HEK293 (cell line): ENCODE data around the gene PEX14.
A peak's percentile ranks its signal among the peaks of the same experiment; 100 is the strongest.

Source experiments
- AEBP2 ChIP-seq: fragments of 450-650 bp; formaldehyde crosslinking; IDR thresholded peaks from 2 replicates; pipeline ENCODE4 v1.5.1; 2016; ENCODE audit warnings: missing biosample characterization, missing genetic modification characterization, borderline replicate concordance
- HOXC10 ChIP-seq: sonication (generic); formaldehyde crosslinking; IDR thresholded peaks from 2 replicates; pipeline ENCODE4 v1.8.1; 2023; ENCODE audit warnings: mild to moderate bottlenecking, missing genetic modification reagents
- PRDM4 ChIP-seq: fragments of 450-650 bp; formaldehyde crosslinking; IDR thresholded peaks from 2 replicates; pipeline ENCODE4 v1.5.1; 2017; ENCODE audit warnings: missing biosample characterization, missing genetic modification characterization
- SALL2 ChIP-seq: fragments of 450-650 bp; formaldehyde crosslinking; IDR thresholded peaks from 2 replicates; pipeline ENCODE4 v1.5.0; 2017; ENCODE audit warnings: missing biosample characterization, mild to moderate bottlenecking, missing genetic modification characterization, borderline replicate concordance
- SP3 ChIP-seq: fragments of 450-650 bp; formaldehyde crosslinking; IDR thresholded peaks from 2 replicates; pipeline ENCODE4 v1.5.1; 2016; ENCODE audit warnings: missing biosample characterization, missing genetic modification characterization
- TCF7L2 ChIP-seq: IDR thresholded peaks from 2 replicates; pipeline ENCODE4 v1.6.1; 2011; ENCODE audit warnings: low read depth, mild to moderate bottlenecking, inconsistent platforms, low read length, moderate library complexity, borderline replicate concordance
- ZBTB10 ChIP-seq: fragments of 450-650 bp; formaldehyde crosslinking; IDR thresholded peaks from 2 replicates; pipeline ENCODE4 v1.5.1; 2016; ENCODE audit warnings: missing biosample characterization, missing genetic modification characterization
- ZBTB7A ChIP-seq: fragments of 450-650 bp; formaldehyde crosslinking; IDR thresholded peaks from 2 replicates; pipeline ENCODE4 v1.5.1; 2016; ENCODE audit warnings: low read depth, missing biosample characterization, missing genetic modification characterization
- ZFHX2 ChIP-seq: fragments of 450-650 bp; formaldehyde crosslinking; conservative IDR thresholded peaks from 2 replicates; pipeline ENCODE4 v1.5.1; 2016; ENCODE audit warnings: missing biosample characterization, missing genetic modification characterization
- ZFP41 ChIP-seq: fragments of 450-650 bp; formaldehyde crosslinking; IDR thresholded peaks from 2 replicates; pipeline ENCODE4 v1.5.1; 2016; ENCODE audit warnings: missing biosample characterization, missing genetic modification characterization, borderline replicate concordance
- ZFP69B ChIP-seq: fragments of 450-650 bp; formaldehyde crosslinking; IDR thresholded peaks from 2 replicates; pipeline ENCODE4 v1.5.1; 2016; ENCODE audit warnings: missing biosample characterization, missing genetic modification characterization
- ZNF121 ChIP-seq: fragments of 450-650 bp; formaldehyde crosslinking; IDR thresholded peaks from 2 replicates; pipeline ENCODE4 v1.5.1; 2016; ENCODE audit warnings: missing biosample characterization, missing genetic modification characterization
- ZNF148 ChIP-seq: fragments of 450-650 bp; formaldehyde crosslinking; IDR thresholded peaks from 2 replicates; pipeline ENCODE4 v1.5.0; 2017; ENCODE audit warnings: missing biosample characterization, missing genetic modification characterization, borderline replicate concordance
- ZNF155 ChIP-seq: fragments of 450-650 bp; formaldehyde crosslinking; IDR thresholded peaks from 2 replicates; pipeline ENCODE4 v1.5.1; 2016; ENCODE audit warnings: missing biosample characterization, missing genetic modification characterization
- ZNF184 ChIP-seq: fragments of 450-650 bp; IDR thresholded peaks from 2 replicates; pipeline ENCODE4 v1.5.1; 2018; ENCODE audit warnings: missing biosample characterization, mild to moderate bottlenecking, missing genetic modification characterization
- ZNF202 ChIP-seq: fragments of 450-650 bp; formaldehyde crosslinking; IDR thresholded peaks from 2 replicates; pipeline ENCODE4 v1.5.1; 2016; ENCODE audit warnings: missing biosample characterization, missing genetic modification characterization, borderline replicate concordance
- ZNF214 ChIP-seq: fragments of 450-650 bp; formaldehyde crosslinking; IDR thresholded peaks from 2 replicates; pipeline ENCODE4 v1.5.1; 2017; ENCODE audit warnings: missing biosample characterization, mild to moderate bottlenecking, missing genetic modification characterization, borderline replicate concordance
- ZNF223 ChIP-seq: fragments of 450-650 bp; formaldehyde crosslinking; IDR thresholded peaks from 2 replicates; pipeline ENCODE4 v1.5.1; 2016; ENCODE audit warnings: missing biosample characterization, missing genetic modification characterization
- ZNF280C ChIP-seq: fragments of 450-650 bp; formaldehyde crosslinking; IDR thresholded peaks from 2 replicates; pipeline ENCODE4 v1.5.1; 2016; ENCODE audit warnings: missing biosample characterization, missing genetic modification characterization
- ZNF366 ChIP-seq: fragments of 450-650 bp; formaldehyde crosslinking; conservative IDR thresholded peaks from 2 replicates; pipeline ENCODE4 v1.5.1; 2016; ENCODE audit warnings: missing biosample characterization, missing genetic modification characterization
- ZNF404 ChIP-seq: fragments of 450-650 bp; formaldehyde crosslinking; IDR thresholded peaks from 2 replicates; pipeline ENCODE4 v1.5.1; 2017; ENCODE audit warnings: missing biosample characterization, missing genetic modification characterization
- ZNF416 ChIP-seq: fragments of 450-650 bp; formaldehyde crosslinking; IDR thresholded peaks from 2 replicates; pipeline ENCODE4 v1.5.1; 2016; ENCODE audit warnings: missing biosample characterization, missing genetic modification characterization
- ZNF555 ChIP-seq: fragments of 450-650 bp; formaldehyde crosslinking; conservative IDR thresholded peaks from 2 replicates; pipeline ENCODE4 v1.5.1; 2017; ENCODE audit warnings: missing biosample characterization, mild to moderate bottlenecking, missing genetic modification characterization, inconsistent platforms
- ZNF561 ChIP-seq: fragments of 450-650 bp; IDR thresholded peaks from 2 replicates; pipeline ENCODE4 v1.5.1; 2018; ENCODE audit warnings: missing biosample characterization, missing genetic modification characterization, borderline replicate concordance
- ZNF585B ChIP-seq: fragments of 450-650 bp; formaldehyde crosslinking; IDR thresholded peaks from 2 replicates; pipeline ENCODE4 v1.5.1; 2016; ENCODE audit warnings: missing biosample characterization, missing genetic modification characterization
- ZNF670 ChIP-seq: fragments of 450-650 bp; formaldehyde crosslinking; IDR thresholded peaks from 2 replicates; pipeline ENCODE4 v1.5.1; 2016; ENCODE audit warnings: missing biosample characterization, missing genetic modification characterization, low read depth
- ZNF843 ChIP-seq: fragments of 450-650 bp; formaldehyde crosslinking; IDR thresholded peaks from 2 replicates; pipeline ENCODE4 v1.5.1; 2016; ENCODE audit warnings: missing biosample characterization, missing genetic modification characterization
- ZSCAN30 ChIP-seq: fragments of 450-650 bp; IDR thresholded peaks from 2 replicates; pipeline ENCODE4 v1.5.1; 2018; ENCODE audit warnings: missing biosample characterization, mild to moderate bottlenecking, missing genetic modification characterization, moderate library complexity

PEX14 gene

GRCh38 chr1:10472220-10473144, 2.3 kb upstream of the PEX14 start, which contains the start of gene DFFA (continued):
- no peak for TF ChIP-seq ZNF555
- no peak; the same call in 1 of the 2 replicates for TF ChIP-seq ZNF843 (tag by site-specific recombination)
- peak; percentile 90 for TF ChIP-seq ZBTB10 (tag by site-specific recombination)
- TF ChIP-seq ZFHX2 (tag by site-specific recombination): peak; percentile 74
- no peak for TF ChIP-seq ZNF184 (tag by site-specific recombination)
- no peak for TF ChIP-seq SALL2
- TF ChIP-seq ZBTB7A: peak; percentile 96
- no peak for TF ChIP-seq AEBP2
- TF ChIP-seq ZNF561 (tag by site-specific recombination): 0 out of 2 replicates have a peak, but pooled peaks have one; percentile 13
- no peak for TF ChIP-seq TCF7L2
- TF ChIP-seq ZNF280C (tag by site-specific recombination): no peak
- TF ChIP-seq ZFP69B (tag by site-specific recombination): peak; percentile 68
- no peak for TF ChIP-seq ZFP41
- TF ChIP-seq ZNF366 (tag by site-specific recombination): no peak
- TF ChIP-seq ZNF670 (tag by site-specific recombination): no peak
- no peak for TF ChIP-seq ZNF121 (tag by site-specific recombination)
- no peak for TF ChIP-seq ZNF214 (tag by site-specific recombination)
- no peak for TF ChIP-seq ZNF202 (tag by site-specific recombination)
- TF ChIP-seq HOXC10 (CRISPR knock-in tag): no peak
- TF ChIP-seq SP3 (tag by site-specific recombination): peak; percentile 96
- TF ChIP-seq ZNF404 (tag by site-specific recombination): no peak
- TF ChIP-seq ZNF585B (tag by site-specific recombination): no peak
- no peak for TF ChIP-seq ZNF155 (tag by site-specific recombination)
- TF ChIP-seq ZNF416 (tag by site-specific recombination): no peak
- peak; percentile 45; the same call in 1 of the 2 replicates for TF ChIP-seq PRDM4 (tag by site-specific recombination)
- no peak for TF ChIP-seq ZNF223
- TF ChIP-seq ZSCAN30: 0 out of 2 replicates have a peak, but pooled peaks have one; percentile 62
- no peak for TF ChIP-seq ZNF148
